Jurkat, Clone E6-1 (cell line): ENCODE measurements around the gene PADI2.

Experiments used
- DNase-seq: peaks from one replicate; pipeline ENCODE4 v3.0.0-alpha.2; 2011; ENCODE audit warnings: low read depth, low spot score
- H3K4me3 ChIP-seq: 2 replicates; pipeline ENCODE4 v1.5.1; 2011; ENCODE audit warnings: mild to moderate bottlenecking, low read length, control low read depth, moderate library complexity

Gene PADI2

GRCh38 chr1:17094664-17095063 lies 24.6 kb downstream of the PADI2 start:
- no peak overlapping the region for H3K4me3 ChIP-seq
- no peak for DNase-seq

GRCh38 chr1:17093822-17094393 lies 25.3 kb downstream of the PADI2 start:
- no peak for DNase-seq

GRCh38 chr1:17091252-17091651 lies 28.0 kb downstream of the PADI2 start:
- H3K4me3 ChIP-seq = no peak overlapping the region
- no peak for DNase-seq

More at GRCh38 chr1:17093822-17094393, 25.3 kb downstream of the PADI2 start:
- H3K4me3 ChIP-seq = no peak overlapping the region

- no peak for DNase-seq
- no peak overlapping the region for H3K4me3 ChIP-seq
Measured at GRCh38 chr1:17089506-17089905, 29.7 kb downstream of the PADI2 start.

GRCh38 chr1:17086751-17087150 lies 32.5 kb downstream of the PADI2 start:
- DNase-seq = no peak

GRCh38 chr1:17084787-17085186 lies 34.5 kb downstream of the PADI2 start:
- H3K4me3 ChIP-seq = no peak overlapping the region
- DNase-seq = no peak

More at GRCh38 chr1:17086751-17087150, 32.5 kb downstream of the PADI2 start:
- no peak overlapping the region for H3K4me3 ChIP-seq

GRCh38 chr1:17082761-17083160 lies 36.5 kb downstream of the PADI2 start:
- H3K4me3 ChIP-seq = no peak overlapping the region
- DNase-seq = no peak

- no peak overlapping the region for H3K4me3 ChIP-seq
- DNase-seq = no peak
Measured at GRCh38 chr1:17081439-17081838, 37.8 kb downstream of the PADI2 start.

- DNase-seq = no peak
- no peak overlapping the region for H3K4me3 ChIP-seq
Measured at GRCh38 chr1:17080880-17081279, 38.4 kb downstream of the PADI2 start.

GRCh38 chr1:17080085-17080759 lies 39.0 kb downstream of the PADI2 start:
- no peak overlapping the region for H3K4me3 ChIP-seq
- no peak for DNase-seq

- DNase-seq = no peak
- H3K4me3 ChIP-seq = no peak overlapping the region
Measured at GRCh38 chr1:17078991-17079868, 40.0 kb downstream of the PADI2 start.

GRCh38 chr1:17075470-17076255 lies 43.6 kb downstream of the PADI2 start:
- peak; percentile 74 for DNase-seq
- no peak overlapping the region for H3K4me3 ChIP-seq

- DNase-seq = no peak
- no peak overlapping the region for H3K4me3 ChIP-seq
Measured at GRCh38 chr1:17071794-17072193, 47.5 kb downstream of the PADI2 start.

- DNase-seq = no peak
- no peak overlapping the region for H3K4me3 ChIP-seq
Measured at GRCh38 chr1:17070163-17070525, 49.1 kb downstream of the PADI2 start.

GRCh38 chr1:17069452-17070162 lies 49.6 kb downstream of the PADI2 start:
- no peak for DNase-seq
- H3K4me3 ChIP-seq = no peak overlapping the region

- no peak for DNase-seq
- H3K4me3 ChIP-seq = no peak overlapping the region
Measured at GRCh38 chr1:17068789-17069188, 50.5 kb downstream of the PADI2 start.

- H3K4me3 ChIP-seq = no peak overlapping the region
- DNase-seq = no peak
Measured at GRCh38 chr1:17067465-17068240, 51.6 kb downstream of the PADI2 start.

- H3K4me3 ChIP-seq = no peak overlapping the region
- DNase-seq = peak; percentile 39
Measured at GRCh38 chr1:17067069-17067426, 52.2 kb downstream of the PADI2 start.
